GM18951 (cell line): Measurements from ENCODE around the gene PTTG1IP.

Experiments used
- POLR2A ChIP-seq: IDR thresholded peaks from 4 replicates; pipeline ENCODE4 v1.6.1; 2011; ENCODE audit warnings: mild to moderate bottlenecking; ENCODE audit not compliant: insufficient read length, insufficient read depth; ENCODE audit errors: extremely low read depth
- in situ Hi-C: fragments of 300-500 bp; cut with MboI; formaldehyde crosslinking; loops from one replicate; pipeline ENCODE4 v1.12.0; 2022; ENCODE audit warnings: low sequenced_read_pairs, mixed read lengths, inconsistent platforms; ENCODE audit not compliant: unreplicated experiment

PTTG1IP gene

GRCh38 chr21:44904141-44904923 lies 30.8 kb upstream of the PTTG1IP start:
- in situ Hi-C loops, result no loop called here
- TF ChIP-seq POLR2A, result no peak

DNA sequence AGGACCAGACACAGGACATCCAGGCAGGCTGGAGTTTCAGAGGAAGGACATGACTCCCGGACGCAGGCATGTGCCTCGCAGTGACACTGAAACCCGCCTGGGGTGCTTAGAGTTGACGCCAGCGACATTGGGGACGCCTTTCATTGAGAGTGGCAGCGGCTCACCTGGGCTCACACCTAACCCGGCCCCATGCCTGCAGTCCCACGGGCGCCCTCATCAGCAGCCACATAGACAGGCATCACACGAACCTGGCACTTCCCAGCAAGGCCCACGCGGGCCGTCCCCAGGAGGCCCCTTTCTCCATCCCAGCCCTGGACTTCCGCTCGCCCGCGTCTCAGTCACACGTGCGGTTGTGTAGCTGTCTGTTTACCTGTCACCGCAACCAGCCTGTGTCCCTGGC lies 30.2 kb upstream of the PTTG1IP start:
- in situ Hi-C loops, result no loop called here
- no peak for TF ChIP-seq POLR2A

- TF ChIP-seq POLR2A, result no peak
- in situ Hi-C loops, result no loop called here
Observed at GRCh38 chr21:44903050-44903685, 29.7 kb upstream of the PTTG1IP start.

- no peak for TF ChIP-seq POLR2A
- in situ Hi-C loops, result no loop called here
Observed at GRCh38 chr21:44902268-44903049, 29.0 kb upstream of the PTTG1IP start.

DNA sequence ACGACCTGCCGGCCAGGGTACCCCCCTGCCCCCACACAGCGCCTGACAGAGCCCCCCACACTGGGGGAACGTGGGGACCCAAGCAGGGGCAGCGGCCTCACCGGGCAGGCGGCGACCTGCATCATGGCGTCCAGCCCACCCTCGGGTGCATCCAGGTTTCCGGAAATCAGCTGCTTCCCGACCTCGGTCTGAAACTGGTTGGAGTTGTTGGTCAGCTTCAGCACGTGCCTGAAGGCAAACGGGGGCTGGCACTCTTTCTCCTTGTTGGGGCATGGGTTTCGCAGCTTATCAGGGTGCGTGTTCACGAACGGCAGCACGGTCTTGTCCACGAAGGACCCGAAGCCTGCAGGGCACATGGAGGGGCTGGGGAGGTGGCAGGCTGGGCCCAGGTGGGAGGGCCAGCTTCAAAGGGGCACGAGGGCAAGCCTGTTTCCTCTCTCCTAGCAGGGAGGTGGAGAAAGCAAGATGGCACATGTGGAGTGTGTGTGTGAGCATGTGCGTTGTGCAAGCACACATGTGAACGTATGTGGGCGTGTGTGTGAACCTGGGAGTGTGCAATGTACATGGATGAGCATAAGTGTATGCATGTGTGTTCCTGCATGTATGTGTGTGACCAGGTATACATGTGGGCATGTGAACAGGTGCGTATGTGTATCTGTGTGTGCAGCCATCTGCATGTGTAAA lies 28.0 kb upstream of the PTTG1IP start:
- no peak for TF ChIP-seq POLR2A
- in situ Hi-C loops, result no loop called here

DNA sequence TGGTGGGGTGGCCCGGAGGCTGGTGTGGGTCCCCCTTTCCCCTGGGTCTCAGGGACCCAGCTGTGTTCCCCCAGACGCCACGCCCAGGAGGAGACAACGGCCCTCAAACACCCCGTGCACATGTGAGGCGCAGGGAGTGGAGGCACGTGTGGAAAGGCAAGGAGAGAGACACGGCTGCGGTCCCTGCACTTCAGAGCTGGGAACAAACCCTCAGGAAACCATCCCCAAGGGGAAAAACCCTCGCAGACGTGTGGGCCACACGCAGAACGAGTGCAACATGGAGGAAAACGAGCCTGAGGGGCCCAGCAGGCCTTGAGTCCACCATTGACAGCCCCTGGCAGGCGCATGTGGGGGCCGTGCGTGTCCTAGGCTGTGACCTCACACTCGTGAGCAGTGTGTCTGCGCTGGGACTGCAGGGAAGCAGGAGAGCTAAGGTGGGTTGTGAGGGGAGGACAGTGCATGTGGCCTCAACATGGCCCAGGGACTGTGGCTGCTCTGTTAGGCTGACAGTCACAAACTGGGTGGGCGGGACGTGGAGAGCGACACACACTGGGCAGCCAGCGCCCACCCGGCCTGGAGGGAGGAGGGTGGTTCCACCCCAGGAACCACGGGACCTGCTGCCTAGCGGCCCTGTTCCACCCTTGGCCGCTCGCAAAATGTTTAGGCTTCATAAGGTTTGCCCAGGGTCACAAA lies 27.2 kb upstream of the PTTG1IP start:
- TF ChIP-seq POLR2A, result no peak
- in situ Hi-C loops, result no loop called here

DNA sequence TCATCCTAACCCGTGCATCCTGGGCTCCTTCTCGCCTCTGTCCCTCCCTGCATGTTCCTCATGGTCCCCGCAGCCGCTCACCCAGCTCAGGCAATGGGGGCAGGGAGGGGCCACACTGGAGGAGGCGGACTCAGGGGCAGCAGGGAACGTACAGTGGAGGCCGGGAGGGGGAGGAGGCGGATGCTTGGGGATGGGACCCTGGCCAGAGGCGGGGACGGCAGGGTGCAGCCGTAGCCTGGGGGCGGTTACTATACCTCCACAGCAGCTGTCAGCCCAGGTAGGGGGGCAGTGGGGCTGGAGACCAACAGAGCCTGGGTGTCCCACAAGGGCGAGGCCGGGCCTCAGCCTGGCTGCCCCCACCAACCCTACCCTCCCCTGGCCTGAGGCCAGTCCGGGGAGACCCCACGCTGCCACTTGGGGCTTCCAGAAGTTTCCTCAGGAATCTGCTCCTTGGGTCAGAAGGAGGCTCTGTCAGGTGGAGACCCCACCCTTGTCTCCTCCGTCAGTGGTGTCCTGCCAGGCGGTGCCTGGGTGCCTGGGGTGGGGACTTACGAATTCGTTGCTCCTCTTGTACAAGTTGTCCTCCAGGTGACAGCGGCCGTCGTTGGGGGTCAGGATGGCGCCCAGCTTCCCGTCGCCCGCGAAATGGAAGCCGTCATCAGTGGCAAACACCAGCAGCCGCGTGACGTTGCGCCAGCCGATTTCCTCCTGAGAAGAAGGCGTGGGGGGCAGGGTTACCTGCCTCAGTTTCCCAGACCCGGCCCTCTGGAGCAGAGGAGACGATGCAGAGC lies 26.5 kb upstream of the PTTG1IP start:
- in situ Hi-C loops, result no loop called here
- no peak for TF ChIP-seq POLR2A

DNA sequence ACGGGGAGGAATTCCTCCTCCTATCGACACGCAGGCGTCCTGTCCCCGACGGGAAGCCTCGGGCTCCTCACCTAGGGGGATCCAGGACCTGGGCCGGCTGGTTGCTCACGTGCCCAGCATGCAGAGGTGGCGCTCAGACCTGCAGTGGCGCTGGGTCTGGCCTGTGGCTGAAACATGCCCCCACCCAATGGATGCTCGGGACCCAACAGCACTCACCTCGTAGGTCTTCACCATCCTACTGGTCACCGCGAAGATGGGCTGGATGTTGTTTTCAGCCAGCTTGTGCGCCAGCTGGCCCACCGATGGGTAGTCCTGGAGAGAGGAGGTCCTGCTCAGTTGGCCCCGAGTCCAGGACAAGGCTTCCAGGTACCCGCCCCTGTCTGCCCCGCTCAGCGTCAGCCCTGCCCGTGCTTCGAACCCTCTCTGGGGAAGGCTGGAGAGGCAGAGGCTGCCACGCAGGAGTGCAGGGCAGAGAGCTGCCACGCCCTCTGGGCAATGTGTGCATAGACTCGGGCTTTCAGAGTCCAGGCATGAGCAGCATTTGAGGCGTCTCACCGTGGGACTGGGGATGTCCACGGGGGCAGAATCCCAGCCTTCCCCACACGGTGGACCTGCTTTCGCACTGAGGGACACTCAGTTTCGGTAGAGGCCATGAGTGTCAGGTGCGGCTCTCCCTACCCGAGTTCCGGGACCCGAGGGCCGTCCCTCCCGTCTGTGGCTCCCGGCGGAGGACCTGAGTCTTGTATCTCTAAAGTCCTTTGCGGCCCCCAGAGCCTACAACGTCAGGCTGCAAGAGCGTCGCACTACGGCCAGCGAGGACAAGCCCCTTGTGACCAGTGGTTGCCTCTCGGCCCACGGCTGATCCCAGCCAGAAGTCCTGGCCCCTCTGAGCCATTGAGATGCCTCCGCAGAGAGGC lies 25.6 kb upstream of the PTTG1IP start:
- no peak for TF ChIP-seq POLR2A
- in situ Hi-C loops, result no loop called here

- in situ Hi-C loops, result no loop called here
- no peak for TF ChIP-seq POLR2A
Observed at GRCh38 chr21:44898011-44898488, 24.6 kb upstream of the PTTG1IP start.

DNA sequence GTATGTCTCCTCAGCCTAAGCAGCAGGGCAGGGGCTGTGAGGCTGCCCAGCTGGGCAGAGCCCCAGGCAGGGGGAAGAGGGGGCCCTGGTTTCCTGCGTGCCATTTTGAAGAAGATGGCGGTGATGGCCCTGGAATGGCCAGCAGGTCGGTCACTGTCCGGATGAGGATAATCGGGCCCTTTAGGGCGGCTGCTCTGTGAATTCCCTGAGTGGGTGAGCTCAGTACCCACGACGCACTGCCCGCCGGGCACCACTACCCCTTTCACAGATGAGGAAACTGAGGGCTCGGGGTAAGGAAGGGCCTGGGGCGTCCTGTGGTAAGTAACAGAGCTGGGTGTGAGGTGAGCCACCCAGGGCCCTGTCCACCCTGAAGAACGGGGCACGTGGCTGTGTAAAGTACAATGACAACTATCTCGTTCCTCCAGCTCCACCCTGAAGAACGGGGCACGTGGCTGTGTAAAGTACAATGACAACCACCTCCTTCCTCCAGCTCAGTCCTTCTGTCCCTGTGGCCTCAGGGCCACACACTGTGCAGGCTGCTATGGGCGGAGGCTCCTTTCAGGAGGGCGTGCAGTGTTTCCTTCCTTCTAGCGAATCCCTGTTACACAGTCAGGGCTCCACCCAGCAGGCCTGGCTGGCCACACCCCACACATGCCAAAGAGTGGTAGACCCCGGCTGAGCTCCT lies 24.0 kb upstream of the PTTG1IP start:
- in situ Hi-C loops, result no loop called here

DNA sequence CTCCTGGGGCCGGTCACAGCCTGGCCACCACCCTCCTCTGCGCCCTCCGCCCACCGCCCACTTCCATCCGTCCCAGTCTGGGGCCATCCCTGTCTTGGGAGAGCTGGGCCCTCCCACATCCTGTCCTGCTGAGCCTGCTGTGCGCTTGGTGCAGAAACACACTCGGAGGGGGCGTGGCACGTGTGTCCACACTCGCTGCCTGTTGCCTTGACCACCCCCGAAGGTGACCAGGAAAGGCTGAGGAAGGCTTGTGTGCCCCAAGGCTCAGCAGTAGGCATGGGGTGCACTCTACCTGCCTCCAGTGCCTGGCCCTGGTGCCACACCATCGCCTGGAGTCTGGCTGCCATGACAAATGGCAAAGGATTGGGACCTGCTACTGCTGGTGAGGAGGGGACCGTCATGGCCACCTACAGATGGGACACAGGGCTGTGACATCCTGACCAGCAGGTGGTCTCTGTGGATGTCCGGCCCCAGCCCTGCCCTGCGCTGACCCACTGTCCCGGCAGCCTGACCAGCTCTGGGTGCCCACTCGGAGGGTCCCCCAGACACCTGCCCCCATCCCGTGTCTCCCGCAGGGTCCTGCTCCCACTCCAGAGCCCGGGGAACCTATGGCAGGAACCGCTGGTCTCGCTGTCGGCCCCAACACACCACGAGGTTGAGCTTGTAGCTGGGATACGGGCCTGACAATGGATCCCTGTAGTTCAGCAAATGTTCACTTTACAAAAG lies 23.2 kb upstream of the PTTG1IP start:
- no peak for TF ChIP-seq POLR2A

More for the DNA sequence above, 24.0 kb upstream of the PTTG1IP start:
- TF ChIP-seq POLR2A, result no peak

More for the DNA sequence above, 23.2 kb upstream of the PTTG1IP start:
- in situ Hi-C loops, result no loop called here
